HG03097 (cell line): ENCODE data around the gene AQR.
"Not testable (repeated sequence)": the region's sequence is repeated elsewhere in the genome, so short reads cannot be mapped to it uniquely, and the experiment has no call there.

Experiments used
- ATAC-seq: cut with Tn5 transposase; IDR thresholded peaks from one replicate; pipeline ENCODE4 v1.9.1; 2021; ENCODE audit not compliant: unreplicated experiment, low FRiP score

The AQR gene

DNA sequence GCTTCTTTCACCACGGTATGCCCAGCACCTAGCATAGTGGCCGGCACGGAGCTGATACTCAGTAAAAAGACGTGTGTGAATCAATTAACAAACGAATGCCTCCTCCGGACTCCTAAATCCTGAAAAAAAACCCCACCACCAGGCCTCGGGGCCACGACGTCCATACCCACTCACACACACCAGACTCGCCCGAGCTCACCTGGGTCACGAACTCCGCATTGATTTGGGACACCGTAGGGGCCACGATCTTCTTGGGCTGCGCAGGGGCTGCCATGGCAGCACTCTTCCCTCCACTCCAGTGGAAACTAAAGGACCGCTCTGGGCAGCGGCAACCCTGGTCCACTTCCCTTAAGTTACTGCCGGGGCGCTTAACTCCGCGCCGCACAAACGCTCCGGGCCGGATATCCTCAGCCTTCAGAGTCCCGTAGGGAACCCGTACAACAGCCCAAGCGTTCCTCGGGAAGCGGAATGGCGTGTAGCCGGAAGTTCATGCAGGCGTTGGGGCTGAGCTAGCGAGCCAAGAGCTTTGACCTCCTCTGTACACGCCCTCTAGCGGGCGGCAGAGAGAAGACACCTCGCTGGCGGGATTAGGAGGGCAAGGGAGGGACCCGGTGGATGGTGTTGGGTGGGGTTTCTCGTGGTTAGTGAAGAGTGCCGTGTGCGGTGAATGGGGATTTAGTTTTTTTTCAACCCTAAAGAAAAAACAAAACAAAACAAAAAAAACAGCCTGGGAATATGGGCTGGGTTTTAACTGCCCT, at the start of gene AQR:
TSS of gene AQR (minus strand) at position 403 of the 758 bp plus-strand sequence. CDS start at position 274, 129 bp downstream.
- ATAC-seq: peak; percentile 98

DNA sequence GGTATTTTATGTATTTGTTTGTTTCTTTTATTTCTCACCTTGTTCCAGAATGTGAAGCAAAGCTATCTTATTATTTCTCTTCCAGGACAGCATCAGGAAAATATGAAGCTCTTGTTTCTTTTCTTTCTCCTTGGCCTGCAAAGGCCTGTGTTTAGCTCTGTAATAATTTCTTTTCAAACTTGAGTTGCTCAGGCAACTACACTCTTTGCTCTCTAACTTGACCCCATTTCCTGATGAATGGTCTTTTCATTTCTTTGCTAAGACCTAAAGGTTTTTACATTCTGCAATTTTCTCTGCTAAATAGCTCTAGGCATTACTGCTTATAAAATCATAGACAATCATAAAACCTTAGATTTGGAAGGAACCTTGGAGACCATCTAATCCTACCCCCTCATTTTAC, 44.7 kb upstream of the AQR start:
- ATAC-seq: no peak

DNA sequence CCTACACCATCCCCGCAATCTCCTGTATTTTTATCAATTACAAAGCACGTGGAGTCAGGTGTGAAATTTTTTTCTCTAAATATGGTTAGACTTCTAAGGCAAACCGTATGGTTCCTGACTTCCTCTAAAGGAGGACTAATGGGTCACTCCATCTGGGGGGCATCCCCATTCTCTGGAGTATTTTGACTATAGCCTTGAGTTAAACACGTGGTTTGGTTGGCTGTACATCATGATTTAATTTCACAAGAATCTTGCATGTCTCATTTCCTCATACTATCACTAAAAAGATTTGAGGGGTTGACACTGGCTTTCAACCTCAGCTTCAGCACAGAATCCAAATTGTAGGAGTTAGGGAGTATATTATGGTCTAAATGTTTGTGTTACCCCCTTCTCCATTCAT, 43.8 kb upstream of the AQR start:
- no peak for ATAC-seq

DNA sequence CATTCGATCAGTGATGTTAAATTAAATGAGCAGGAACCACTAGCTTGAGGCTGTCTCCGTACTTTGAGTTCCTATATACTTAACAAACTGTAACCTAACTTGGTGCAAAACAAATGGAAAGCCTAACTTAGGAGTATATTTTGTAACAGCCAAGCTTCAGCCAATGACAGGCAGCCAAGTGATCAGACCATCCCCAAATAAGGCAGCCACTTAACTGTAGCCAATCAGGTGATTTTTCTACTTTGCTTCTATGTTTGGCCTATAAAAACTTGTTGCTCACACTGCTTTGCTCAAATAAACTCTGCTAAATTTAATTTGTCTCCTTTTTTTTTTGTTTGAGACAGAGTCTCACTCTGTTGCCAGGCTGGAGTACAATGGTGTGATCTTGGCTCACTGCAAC, 37.9 kb upstream of the AQR start:
- ATAC-seq: no peak

DNA sequence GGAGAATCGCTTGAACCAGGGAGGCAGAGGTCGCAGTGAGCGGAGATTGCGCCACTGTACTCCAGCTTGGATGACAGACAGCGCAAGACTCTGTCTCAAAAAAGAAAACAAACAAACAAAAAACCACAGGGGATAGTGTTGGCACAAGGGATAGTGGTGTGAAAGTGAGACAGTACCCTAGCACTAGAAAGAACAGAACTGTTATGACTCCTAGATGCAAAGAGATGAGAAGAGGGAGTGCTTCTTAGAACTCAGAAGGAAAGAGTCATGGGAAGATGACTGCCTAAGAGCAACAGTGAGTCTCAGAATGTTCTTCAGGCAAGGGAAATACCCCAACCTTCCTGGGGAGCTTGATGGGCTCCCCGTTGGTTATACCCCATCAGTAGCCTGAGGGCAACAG, 36.4 kb upstream of the AQR start:
- ATAC-seq: no peak

DNA sequence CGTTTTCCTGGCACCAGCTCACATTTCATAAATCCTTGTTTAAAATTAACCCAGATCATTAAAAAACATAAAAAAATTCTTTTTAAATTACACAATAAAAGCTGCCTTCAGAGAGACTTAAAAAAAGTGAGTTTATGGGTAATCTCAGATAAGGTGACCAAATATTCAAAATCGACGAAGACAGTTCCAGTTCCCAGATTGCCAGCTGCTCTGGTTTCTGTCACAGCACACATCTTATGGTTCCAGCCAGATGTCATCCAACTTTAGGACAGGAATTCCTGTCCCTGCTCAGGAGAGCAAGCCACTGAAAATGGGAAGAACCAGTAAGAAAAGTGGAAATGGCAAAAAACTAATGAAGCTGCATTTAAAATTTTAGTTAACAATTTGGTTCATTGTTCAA, 34.4 kb upstream of the AQR start:
- no peak for ATAC-seq

DNA sequence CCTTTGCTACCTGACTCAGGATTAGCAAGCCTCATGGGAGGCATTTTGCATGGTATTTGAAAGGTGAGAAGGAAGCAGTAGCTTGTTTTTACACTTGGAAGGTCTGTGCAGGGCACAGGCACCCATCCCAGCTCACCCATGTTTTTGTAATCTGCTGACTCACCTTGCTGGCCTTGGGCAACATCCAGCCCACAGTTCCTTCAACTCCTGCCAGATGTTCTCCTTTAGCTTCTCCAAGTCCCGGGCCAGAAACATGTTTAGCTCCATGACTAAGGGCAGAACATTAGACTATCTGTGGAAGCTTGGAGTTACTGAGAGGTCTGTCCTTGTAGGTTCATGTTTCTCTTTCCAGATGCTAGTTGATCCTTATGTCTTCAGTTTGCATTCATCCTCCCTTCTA, 31.0 kb upstream of the AQR start:
- ATAC-seq: no peak

DNA sequence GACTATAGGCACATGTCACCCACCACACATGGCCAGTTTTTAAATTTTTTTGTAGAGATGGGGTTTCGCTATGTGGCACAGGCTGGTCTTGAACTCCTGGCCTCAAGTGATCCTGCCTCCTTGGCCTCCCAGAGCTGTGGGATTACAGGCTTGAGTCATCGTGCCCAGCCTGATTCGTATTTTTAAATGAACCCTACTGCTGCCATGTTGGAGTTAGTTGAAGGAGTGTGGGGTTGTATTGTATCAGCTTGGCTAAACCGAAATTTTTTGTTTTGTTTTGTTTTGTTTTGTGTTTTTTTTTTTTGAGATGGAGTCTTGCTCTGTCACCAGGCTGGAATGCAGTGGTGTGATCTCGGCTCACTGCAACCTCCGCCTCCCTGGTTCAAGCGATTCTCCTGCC, 30.4 kb upstream of the AQR start:
- no peak for ATAC-seq

DNA sequence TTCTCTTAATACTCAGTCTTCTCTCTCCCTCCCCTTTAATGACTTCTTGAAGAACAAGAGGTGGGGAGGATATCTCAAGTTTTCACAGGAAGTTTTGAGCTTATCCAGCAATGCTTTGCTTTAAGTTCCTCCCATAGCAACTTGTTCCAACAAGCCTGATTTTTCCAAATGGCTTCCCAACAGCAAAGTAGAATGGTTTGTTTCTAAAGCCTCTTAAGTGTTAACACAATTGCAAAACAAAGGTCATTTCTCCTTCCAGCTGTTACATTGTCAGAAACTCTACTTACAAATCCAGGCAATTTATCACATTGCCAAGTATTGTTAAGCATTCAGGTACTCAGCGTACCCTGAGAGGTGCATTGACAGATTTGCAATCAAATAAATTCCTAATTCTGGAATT, 25.4 kb upstream of the AQR start:
- ATAC-seq: no peak

DNA sequence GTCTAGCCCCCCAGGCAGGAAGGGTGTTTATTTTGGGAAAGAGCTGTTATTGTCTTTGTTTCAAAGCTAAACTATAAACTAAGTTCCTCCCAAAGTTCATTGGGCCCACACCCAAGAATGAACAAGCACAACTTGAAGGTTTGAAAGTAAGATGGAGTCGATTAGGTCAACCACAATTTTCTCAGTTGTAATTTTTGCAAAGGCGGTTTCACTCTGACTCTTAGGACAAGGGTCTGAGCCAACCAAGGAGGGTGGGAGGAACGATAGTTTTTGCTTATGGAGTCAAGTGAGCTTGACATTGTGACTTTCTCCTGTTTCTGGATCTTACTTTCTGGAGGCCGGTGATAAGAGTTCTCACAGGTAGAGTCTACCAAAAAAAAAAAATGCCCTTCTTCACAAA, 24.3 kb upstream of the AQR start:
- ATAC-seq: peak; percentile 85

DNA sequence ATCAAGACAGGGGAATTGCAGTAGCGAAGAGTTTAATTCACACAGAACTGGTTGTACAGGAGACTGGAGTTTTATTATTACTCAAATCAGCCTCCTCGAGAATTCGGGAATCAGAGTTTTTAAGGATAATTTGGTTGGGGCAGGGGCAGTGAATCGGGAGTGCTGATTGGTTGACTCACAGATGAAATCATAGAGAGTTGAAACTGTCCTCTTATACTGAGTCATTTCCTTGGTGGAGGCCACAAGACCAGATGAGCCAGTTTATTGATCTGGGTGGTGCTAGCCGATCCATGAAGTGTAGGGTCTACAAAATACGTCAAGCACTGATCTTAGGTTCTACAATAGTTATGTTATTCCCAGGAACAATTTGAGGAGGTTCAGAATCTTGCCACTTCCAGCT, 23.9 kb upstream of the AQR start:
- ATAC-seq: no peak

DNA sequence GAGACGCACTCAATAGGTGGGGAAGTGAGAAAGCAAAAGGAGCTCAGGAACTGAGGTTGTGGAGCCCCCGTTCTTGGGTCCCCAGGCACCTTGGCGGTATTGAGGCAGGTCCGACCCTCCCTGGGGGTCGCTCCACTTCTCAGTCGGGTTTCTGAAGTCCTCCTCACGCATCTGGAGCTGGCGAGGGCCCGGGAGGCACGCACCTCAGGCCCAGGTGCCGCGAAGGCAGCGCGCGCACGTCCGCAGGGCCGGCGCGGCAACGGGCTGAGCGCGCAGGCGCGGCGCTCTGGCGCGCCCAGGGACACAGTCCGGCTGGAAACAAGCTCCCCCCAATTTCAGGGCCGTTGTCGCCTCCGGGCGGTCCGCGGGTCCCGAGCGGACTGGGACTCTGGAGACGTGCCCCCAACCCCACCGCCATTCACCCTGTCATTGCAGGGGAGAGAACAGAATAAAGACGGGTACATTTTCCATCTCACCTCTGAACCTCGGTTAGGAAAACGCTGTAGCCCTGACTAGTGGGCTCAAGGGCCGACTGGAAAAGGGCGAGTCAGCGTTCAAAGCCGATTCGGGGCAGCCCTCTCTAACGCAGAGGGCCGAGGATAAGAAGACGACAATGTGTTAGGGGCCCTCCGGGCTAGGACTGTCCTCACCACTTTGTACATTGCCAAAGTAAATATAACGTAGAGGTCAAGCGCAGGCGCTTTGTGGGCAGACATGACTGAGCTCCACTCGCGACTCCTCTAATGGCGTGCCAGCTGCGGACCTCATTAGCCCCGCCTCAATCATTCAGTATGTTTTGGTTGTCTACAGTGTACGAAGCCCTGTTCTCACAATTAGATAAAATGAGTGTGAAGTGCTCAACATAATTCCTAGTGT, 18.7 kb upstream of the AQR start, which contains the start of gene ZNF770:
TSS of gene ZNF770 (minus strand) at position 261 of the 876 bp plus-strand sequence. CDS start 4,853 bp downstream, outside the sequence.
- ATAC-seq: peak; percentile 89

DNA sequence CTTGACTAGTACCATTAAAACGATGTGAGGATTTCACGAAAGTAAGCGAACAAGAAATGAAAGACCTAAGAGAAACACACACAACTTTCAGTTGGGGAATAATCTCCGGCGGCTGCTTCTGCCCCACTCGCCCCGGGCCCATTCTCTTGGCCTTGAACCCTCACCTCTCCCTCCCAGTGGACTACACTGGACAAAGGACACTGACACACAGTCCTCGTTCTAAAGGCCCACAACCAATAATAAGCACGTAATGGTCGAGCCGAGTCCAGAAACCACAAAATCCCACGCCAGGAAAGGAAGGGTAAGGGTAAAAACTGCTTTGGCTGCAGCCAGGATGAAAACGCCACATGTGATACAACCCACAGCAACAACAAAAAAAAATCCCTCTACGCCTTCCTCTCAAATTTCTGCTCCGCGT, 18.1 kb upstream of the AQR start:
- ATAC-seq: no peak

DNA sequence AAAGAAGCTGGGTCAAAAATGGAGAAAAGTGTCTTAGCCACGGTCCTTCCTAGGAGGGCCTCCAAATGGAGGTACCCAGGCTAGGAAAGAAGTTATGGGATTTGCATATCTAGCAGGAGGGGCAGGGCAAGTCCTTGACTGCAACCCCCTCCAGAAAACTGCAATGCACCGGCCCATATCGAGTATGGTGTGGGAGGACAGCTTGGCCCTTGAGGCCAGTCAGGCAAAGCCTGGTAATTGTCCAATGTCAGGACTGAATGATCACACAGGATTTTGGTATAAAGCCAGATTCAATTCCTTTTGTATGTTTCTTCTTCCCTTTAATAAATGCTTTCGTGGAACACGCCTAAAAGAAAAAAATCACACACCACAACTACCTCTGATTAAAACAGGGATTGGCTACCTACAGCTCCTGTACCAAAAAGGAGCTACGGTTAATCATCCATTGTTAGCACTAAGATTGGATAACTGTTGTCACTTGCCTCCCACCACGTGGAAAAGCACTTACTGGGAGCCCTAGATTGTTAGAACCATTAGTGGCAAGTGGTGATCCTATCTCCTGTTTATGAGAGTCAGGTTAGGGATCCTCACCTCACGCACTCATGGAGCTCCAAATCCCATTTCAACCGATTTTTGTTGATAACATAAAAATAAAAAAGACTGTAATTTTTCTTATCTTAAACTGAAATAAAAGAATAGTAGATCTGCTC, 17.4 kb upstream of the AQR start:
- ATAC-seq: no peak

DNA sequence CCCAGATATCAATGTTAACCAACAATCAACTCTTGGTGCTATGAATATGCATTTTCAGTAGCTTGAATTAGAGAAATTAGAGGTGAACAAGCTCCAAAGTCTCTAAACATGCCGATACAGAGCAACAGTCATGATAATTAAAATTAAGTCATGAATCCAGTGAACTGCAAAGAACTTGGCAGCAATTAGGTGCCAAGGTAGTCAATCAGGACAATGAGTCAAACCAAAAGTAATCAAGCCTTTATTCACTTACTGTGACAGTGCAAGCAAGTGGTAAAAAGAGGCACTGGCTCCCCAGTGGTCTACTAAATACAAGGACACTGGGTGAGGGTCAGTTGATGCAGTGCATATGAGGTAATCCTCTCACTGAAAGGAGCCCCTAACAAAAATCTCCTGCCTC, 16.8 kb upstream of the AQR start:
- no peak for ATAC-seq

DNA sequence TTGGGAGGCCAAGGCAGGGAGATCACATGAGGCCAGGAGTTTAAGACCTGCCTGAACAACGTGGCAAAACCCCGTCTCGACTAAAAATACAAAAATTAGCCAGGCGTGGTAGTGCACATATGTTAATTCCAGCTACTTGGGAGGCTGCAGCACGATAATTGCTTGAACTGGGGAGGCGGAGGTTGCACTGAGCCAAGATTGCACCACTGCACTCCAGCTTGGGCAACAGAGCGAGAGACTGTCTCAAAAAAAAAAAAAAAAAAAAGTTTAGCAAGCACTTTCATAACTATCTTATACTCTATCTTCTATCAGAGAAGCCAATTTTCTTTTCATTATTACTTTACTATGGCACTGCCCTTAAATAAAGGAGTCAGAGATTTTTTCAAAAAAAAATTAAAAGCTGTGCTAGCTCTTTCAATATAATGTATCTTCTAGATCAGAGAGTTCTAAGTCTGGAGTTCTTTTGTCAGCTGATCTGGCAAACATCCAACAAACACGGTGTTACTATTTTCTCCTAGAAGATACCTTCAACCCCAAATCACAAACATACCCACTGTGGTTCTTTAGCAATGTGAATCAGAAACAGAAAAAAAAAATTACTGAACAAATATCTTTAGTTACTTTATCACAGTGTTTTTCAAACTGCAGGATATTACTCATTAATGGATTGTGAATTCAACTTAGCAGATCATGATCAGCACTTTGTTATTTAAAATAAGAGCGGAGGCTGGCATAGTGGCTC, 15.5 kb upstream of the AQR start:
- no peak for ATAC-seq

DNA sequence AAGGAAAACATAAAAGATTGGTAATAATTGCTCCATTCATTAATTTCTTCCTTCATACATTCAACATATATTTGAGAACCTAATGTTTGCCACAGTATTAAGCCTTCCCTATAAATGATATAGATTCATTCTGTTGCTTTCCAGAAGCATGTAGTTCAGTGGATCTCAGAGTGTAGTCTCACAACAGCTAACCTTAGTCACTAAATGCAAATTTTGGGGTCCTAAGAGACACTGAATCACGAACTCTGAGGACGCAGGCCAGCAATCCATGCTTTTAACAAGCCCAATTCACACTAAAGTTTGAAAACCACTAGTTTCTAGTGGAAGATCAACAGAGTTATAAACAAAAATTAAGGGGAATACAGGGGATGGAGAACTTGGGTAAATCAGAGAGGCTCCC, 7.2 kb upstream of the AQR start:
- no peak for ATAC-seq

DNA sequence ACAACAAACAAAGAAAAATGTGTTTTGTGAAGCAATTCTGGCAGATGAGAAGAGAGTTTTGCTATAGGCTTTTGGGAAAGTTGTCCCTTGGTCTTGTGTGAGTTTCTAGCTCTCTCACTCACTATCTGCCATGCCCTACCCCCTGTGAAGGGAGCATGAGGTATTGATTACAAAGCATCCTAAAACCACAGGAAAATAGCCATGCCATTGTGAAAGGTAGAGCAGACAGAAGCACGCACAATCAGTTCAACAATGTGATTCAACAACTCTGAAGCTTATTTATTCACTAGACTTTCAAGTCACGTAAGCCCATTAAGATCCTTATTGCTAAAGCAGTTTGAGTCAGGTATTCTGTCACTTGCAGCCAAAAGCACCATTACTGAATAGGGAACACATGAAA, 6.5 kb upstream of the AQR start:
- ATAC-seq: no peak

DNA sequence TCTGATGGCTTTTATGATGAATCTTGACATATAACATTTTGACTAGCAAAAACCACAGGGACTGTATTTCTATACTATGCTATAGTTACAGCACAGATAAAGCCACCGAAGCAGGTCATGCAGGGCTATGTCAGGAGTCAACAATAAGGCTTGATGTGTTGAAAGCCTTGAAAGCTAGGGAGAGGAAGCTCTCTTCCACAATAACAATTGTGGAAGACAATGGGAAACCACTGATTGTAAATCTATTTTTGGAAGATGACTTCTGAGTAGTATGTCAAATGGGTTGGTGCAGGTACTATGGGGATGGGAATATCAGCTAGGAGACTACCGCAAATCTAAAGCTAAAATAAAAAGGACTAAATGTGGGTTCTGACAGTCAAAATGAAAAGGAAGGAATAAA, 4.0 kb upstream of the AQR start:
- no peak for ATAC-seq

DNA sequence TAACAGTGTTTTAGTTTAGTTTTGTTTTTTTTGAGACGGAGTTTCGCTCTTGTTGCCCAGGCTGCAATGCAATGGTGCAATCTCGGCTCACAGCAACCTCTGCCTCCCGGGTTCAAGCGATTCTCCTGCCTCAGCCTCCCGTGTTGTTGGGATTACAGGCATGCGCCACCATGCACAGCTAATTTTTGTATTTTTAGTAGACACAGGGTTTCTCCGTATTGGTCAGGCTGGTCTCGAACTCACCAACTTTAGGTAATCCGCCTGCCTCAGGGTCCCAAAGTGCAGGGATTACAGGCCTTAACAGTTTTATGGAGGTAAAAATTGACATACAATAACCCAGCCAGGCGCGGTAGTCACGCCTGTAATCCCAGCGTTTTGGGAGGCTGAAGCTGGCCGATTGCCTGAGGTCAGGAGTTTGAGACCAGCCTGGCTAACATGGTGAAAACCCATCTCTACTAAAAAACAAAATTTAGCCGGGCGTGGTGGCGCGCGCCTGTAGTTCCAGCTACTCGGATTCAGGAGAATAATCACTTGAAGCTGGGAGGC, 629 bp upstream of the AQR start:
- ATAC-seq: not testable (repeated sequence)
